Heart left ventricle (tissue), 16 donors: Measurements from ENCODE around the gene AVL9. TPM values are rescaled to one million over a fixed set of nuclear protein-coding genes. Genes with fewer than 3 reads are reported as not detected.
"Not testable (repeated sequence)": the region's sequence is repeated elsewhere in the genome, so short reads cannot be mapped to it uniquely, and the experiment has no call there.

ENCODE experiments used
- ATAC-seq, 4 donors: fragments of 200-7000 bp; cut with Tn5 transposase; one replicate each; pipeline ENCODE4 v1.9.1; 2020 to 2022; ENCODE audit warnings: moderate library complexity in 4 of 4, mild to moderate bottlenecking in 3 of 4, moderate number of reproducible peaks in 1 of 4
- DNase-seq, 5 donors: peaks; one replicate each; pipeline ENCODE4 v3.0.0-alpha.2; 2020
- H3K27ac ChIP-seq, 12 donors: fragments of 200-600 bp; sonication (generic) in 4 of 12; one replicate each; pipeline versions ENCODE4 v1.5.0 to v1.8.0; 2016 to 2022; ENCODE audit warnings: mild to moderate bottlenecking in 2 of 12
- H3K27me3 ChIP-seq, 9 donors: fragments of 200-600 bp; sonication (generic) in 2 of 9; one replicate each; pipeline versions ENCODE4 v1.5.1 to v1.8.0; 2016 to 2022; ENCODE audit warnings: mild to moderate bottlenecking in 3 of 9
- H3K36me3 ChIP-seq, 9 donors: fragments of 200-600 bp; sonication (generic) in 2 of 9; one replicate each; pipeline versions ENCODE4 v1.5.0 to v1.8.0; 2018 to 2022; ENCODE audit warnings: mild to moderate bottlenecking in 2 of 9
- H3K4me1 ChIP-seq, 12 donors: fragments of 200-600 bp; sonication (generic) in 4 of 12; one replicate each; pipeline versions ENCODE4 v1.5.0 to v1.8.0; 2016 to 2022; ENCODE audit warnings: mild to moderate bottlenecking in 3 of 12
- H3K4me3 ChIP-seq, 12 donors: fragments of 200-600 bp; sonication (generic) in 4 of 12; one replicate each; pipeline versions ENCODE4 v1.5.0 to v1.8.0; 2017 to 2022; ENCODE audit warnings: mild to moderate bottlenecking in 9 of 12, moderate library complexity in 4 of 12
- H3K9me3 ChIP-seq, 12 donors: fragments of 200-600 bp; sonication (generic) in 4 of 12; one replicate each; pipeline versions ENCODE4 v1.5.0 to v1.8.0; 2016 to 2022; ENCODE audit warnings: mild to moderate bottlenecking in 1 of 12
- POLR2A ChIP-seq, 2 donors: fragments of 450-650 bp; IDR thresholded peaks; one replicate each; pipeline ENCODE4 v1.6.1; 2017; ENCODE audit warnings: antibody characterized with exemption in 2 of 2, mild to moderate bottlenecking in 2 of 2, moderate library complexity in 2 of 2
- WGBS, 4 donors: extraction: QIAGEN DNeasy Blood & Tissue Kit in 2 of 4; methylation state at CpG; one replicate each; pipeline versions ENCODE4 v1.1.5 to v1.1.7; 2013 to 2018; 5-methylcytosine and 5-hydroxymethylcytosine counted together
- intact Hi-C, 10 donors: fragments of 100-400 bp; cut with DNase I; formaldehyde crosslinking; loops; one replicate each; pipeline versions ENCODE4 v1.11.1 to v1.14.2; 2022
- polyA plus RNA-seq, 2 donors: library from polyadenylated mRNA; stranded (reverse); fragments of 200-250 nt; gene quantifications; one replicate each; pipeline ENCODE4 v1.2.3, GENCODE V29; 2013
- total RNA-seq, 9 donors: library from RNA; depleted of rRNA in 2 of 9; stranded (reverse); fragments of >200 nt in 2 of 9; fragmentation: NEBNext Ultra II Directional in 3 of 9; extraction: Animal tissue kit (Norgen Biotek cat#: 25700) in 3 of 9; gene quantifications; one replicate each; pipeline versions ENCODE4 v1.1.0 to v1.2.4, GENCODE V29; 2016 to 2023
- TF ChIP-seq, protein P1 (sequence below), 12 donors: fragments of 200-600 bp; sonication (generic) in 4 of 12; IDR thresholded peaks; one replicate each; pipeline versions ENCODE4 v1.5.0 to v1.8.0; 2018 to 2022; ENCODE audit warnings: antibody characterized with exemption in 12 of 12, mild to moderate bottlenecking in 5 of 12
- donor health status: ischemic (EF 13 %, LVEDD 7.1; RV severe dilation, severe dysfunction).
- donor health status: healthy with polysubstance abuse.
- donor health status: DM: no; HTN: yes; CAD: no.
- donor health status: DM: no; HTN: no; CAD: no.
- donor health status: ischemic (EF 25% LVEDD 6.9; RV normal size, moderate dysfunction).
- donor health status: ischemic (EF 25% LVEDD 5.7; RV mildly dilated, moderate dysfunction).
- donor health status: healthy.
- donor health status: DM: yes; HTN: yes; CAD: no.
- donor health status: ischemic (EF 35%, LVEDD 5.7; RV mildly dilated, moderate dysfunction).
- donor health status: nonischemic (EF 11% LVEDD 7.7; RV severe dilation, severe dysfunction).
- donor health status: DM: yes; HTN: yes; CAD: no.
- donor health status: PGD.
- donor health status: ischemic (EF 29% LVEDD 5.4; RV normal size, mild dysfunction).
- donor health status: nonischemic (EF 23%, LVEDD 6.1; RV moderate dilation, normal function).

AVL9 gene
- total and polyA plus RNA-seq, 11 donors: 4.6 to 22.3 (median 15.6) TPM

DNA sequence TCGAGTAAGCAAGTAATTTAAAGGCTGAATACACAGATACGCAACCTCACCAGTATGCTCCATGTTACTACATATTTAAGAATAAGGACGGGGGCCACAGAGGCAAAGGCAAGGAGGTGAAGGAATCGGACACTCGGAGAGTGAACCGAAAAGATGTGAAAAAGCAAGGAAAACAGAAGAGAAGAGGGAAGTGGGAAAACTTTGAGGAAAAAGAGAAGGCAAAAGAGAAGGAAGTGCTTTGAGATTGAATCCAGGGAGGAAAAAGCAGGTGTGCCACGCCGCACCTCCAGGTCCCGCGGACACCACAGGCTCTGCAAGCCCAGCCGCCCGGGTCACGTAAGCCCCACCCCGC lies 367 bp upstream of the AVL9 start:
- WGBS, 4 donors: 0 to 1% (median 0%) methylated on average over 14 of the region's 14 CpGs
- TF ChIP-seq, protein P1, sequence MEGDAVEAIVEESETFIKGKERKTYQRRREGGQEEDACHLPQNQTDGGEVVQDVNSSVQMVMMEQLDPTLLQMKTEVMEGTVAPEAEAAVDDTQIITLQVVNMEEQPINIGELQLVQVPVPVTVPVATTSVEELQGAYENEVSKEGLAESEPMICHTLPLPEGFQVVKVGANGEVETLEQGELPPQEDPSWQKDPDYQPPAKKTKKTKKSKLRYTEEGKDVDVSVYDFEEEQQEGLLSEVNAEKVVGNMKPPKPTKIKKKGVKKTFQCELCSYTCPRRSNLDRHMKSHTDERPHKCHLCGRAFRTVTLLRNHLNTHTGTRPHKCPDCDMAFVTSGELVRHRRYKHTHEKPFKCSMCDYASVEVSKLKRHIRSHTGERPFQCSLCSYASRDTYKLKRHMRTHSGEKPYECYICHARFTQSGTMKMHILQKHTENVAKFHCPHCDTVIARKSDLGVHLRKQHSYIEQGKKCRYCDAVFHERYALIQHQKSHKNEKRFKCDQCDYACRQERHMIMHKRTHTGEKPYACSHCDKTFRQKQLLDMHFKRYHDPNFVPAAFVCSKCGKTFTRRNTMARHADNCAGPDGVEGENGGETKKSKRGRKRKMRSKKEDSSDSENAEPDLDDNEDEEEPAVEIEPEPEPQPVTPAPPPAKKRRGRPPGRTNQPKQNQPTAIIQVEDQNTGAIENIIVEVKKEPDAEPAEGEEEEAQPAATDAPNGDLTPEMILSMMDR (IDR thresholded peaks at IDR 0.05): no peak
- no peak for TF ChIP-seq POLR2A (IDR thresholded peaks at IDR 0.05)
- peaks cover 0 to 29% (median 14%) of the 10 kb centered on the region in 12 donors for H3K4me1 ChIP-seq
- peaks cover 0 to 3% (median 0%) of the 10 kb centered on the region in 12 donors for H3K9me3 ChIP-seq
- ATAC-seq (peak in 1 of 4 donors; percentile 7), DNase-seq (no peak)
- H3K27ac ChIP-seq: peak overlapping the region; percentile 17 to 99 (median 95)
- no peaks in the 10 kb centered on the region for H3K27me3 ChIP-seq
- intact Hi-C loops: loop anchor here in 5 of 10 donors (5.0 to 10.0 kb wide), 4 partner anchors 70 to 400 kb away; partner anchors contain the start of gene KBTBD2 (in 1 of the 5)
- peak overlapping the region; percentile 36 to 96 (median 90) for H3K4me3 ChIP-seq
- H3K36me3 ChIP-seq: no peaks in the 10 kb centered on the region

DNA sequence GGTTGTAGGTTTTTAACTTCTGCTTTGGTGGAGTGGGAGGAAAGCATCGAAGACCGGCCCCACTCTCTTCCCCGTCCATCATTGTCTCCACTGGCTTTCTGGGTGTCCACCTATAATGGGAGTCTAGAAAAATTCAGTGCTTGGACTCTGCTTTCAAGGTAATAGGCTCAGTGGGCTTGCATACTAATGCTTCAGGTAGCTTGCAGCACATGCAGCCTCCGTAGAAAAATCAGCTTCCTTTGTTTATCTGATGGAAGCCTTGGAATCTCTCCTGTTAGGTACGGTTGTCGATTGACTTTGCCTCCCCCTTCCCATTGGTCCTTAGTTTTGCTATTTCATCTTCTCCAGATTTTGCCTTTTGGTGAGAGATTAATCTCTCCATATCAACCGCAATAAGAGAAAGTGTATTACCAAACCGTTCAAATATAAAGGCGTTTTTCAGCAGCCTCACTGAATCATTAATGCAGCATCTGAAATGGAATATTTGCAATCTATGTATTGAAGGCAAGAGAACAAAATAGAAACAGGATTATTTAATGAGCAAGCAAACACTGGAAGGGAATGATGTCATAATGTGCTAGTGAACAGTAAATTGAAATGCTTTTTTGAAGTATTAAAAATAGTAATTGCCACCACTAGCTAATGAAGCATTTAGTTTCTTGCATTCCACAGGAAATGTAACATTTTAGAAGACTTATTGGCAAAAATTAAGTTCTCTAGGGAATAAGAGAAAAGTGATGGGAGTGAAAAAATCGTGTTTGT lies 944 bp downstream of the AVL9 start:
- Histone ChIP-seq H3K4me1 (peaks cover 4 to 34% (median 21%) of the 10 kb centered on the region in 12 donors), H3K9me3 (peaks cover 0 to 3% (median 0%) of the 10 kb centered on the region in 12 donors), H3K27me3 (no peaks in the 10 kb centered on the region), H3K4me3 (peak overlapping the region; percentile 71 to 96 (median 92)), H3K27ac (peak overlapping the region; percentile 85 to 99 (median 96)), H3K36me3 (no peaks in the 10 kb centered on the region)
- TF ChIP-seq, protein P1 (IDR thresholded peaks at IDR 0.05): no peak
- TF ChIP-seq POLR2A (IDR thresholded peaks at IDR 0.05): no peak
- DNase-seq (no peak), ATAC-seq (no peak)
- WGBS, 4 donors: 5 to 8% (median 6%) methylated on average over 10 of the region's 10 CpGs
- intact Hi-C loops: loop anchor here in 4 of 10 donors (5.0 to 10.0 kb wide), 4 partner anchors 69 to 399 kb away; partner anchors contain the start of gene KBTBD2 (in 1 of the 4)

DNA sequence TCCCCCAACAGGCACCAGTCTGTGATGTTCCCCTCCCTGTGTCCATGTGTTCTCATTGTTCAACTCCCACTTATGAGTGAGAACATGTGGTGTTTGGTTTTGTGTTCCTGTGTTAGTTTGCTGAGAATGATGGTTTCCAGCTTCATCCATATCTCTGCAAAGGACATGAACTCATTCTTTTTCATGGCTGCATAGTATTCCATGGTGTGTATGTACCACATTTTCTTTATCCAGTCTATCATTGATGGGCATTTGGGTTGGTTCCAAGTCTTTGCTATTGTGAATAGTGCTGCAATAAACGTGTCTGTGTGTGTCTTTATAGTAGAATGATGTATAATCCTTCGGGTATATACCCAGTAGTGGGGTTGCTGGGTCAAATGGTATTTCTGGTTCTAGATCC lies 4.5 kb downstream of the AVL9 start:
- H3K9me3 ChIP-seq, H3K4me3 ChIP-seq, H3K27me3 ChIP-seq, DNase-seq, H3K36me3 ChIP-seq, H3K27ac ChIP-seq, ATAC-seq: not testable (repeated sequence)
- 86 to 97% (median 96%) methylated on average over 2 of the region's 2 CpGs for WGBS, 4 donors
- H3K4me1 ChIP-seq: peaks cover 9 to 50% (median 30%) of the 10 kb centered on the region in 12 donors
- intact Hi-C loops: loop anchor here in 5 of 10 donors (5.0 to 10.0 kb wide), 4 partner anchors 65 to 395 kb away; partner anchors contain the start of gene KBTBD2 (in 1 of the 5)

DNA sequence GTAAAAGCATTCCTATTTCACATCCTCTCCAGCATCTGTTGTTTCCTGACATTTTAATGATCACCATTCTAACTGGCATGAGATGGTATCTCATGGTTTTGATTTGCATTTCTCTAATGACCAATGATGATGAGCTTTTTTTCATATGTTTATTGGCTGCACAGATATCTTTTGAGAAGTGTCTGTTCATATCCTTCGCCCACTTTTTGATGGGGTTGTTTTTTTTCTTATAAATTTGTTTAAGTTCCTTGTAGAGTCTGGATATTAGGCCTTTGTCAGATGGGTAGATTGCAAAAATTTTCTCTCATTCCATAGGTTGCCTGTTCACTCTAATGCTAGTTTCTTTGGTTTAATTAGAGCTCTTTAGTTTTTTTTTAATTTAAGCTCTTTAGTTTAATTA lies 4.9 kb downstream of the AVL9 start:
- DNase-seq, H3K9me3 ChIP-seq, ATAC-seq, H3K4me3 ChIP-seq, H3K27me3 ChIP-seq, H3K36me3 ChIP-seq: not testable (repeated sequence)
- H3K4me1 ChIP-seq: peaks cover 9 to 50% (median 30%) of the 10 kb centered on the region in 12 donors
- WGBS, 4 donors: 96 to 100% (median 97%) methylated on average over 1 of the region's 1 CpG
- peak overlapping the region in 2 of 12 donors; percentile 43 to 50 for H3K27ac ChIP-seq
- intact Hi-C loops: loop anchor here in 1 of 10 donors (10.0 kb wide), 1 partner anchor 85 kb away; no protein-coding TSS in a partner anchor

DNA sequence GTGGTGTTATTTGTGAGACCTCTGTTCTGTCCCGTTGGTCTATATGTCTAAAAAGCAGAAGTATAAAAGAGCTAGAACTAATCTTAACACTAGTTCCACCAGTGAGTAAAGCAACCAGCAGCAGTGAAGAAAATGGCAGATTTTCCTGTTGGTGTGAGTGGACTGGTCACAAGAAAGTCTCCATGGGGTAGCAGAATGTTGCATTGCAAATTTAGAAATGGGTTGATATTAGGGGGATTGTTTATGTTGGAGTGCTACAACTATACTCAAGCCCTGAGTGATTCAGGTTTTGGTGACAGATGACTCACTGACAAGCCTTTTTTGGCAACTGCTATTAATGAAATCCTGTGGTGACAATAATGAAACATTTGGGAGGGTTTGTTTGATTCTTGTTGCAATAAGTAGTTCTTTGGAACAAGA lies 5.6 kb downstream of the AVL9 start:
- peak in 2 of 4 donors; percentile 45 to 62 for ATAC-seq
- intact Hi-C loops: loop anchor here in 1 of 10 donors (10.0 kb wide), 1 partner anchor 84 kb away; no protein-coding TSS in a partner anchor
- no peaks in the 10 kb centered on the region for H3K27me3 ChIP-seq

More for the DNA sequence above, 5.6 kb downstream of the AVL9 start:
- WGBS, 4 donors: 26 to 55% (median 53%) methylated on average over 1 of the region's 1 CpG
- Histone ChIP-seq H3K4me3 (no peak overlapping the region), H3K9me3 (peaks cover 0 to 3% (median 0%) of the 10 kb centered on the region in 12 donors), H3K36me3 (no peaks in the 10 kb centered on the region), H3K27ac (peak overlapping the region in 5 of 12 donors; percentile 19 to 50 (median 43)), H3K4me1 (peaks cover 9 to 56% (median 30%) of the 10 kb centered on the region in 12 donors)
- DNase-seq: no peak
- TF ChIP-seq, protein P1 (IDR thresholded peaks at IDR 0.05): no peak
- no peak for TF ChIP-seq POLR2A (IDR thresholded peaks at IDR 0.05)
